HEK293T (cell line): ENCODE data around the gene SLC16A12.
"Not testable (repeated sequence)": the region's sequence is repeated elsewhere in the genome, so short reads cannot be mapped to it uniquely, and the experiment has no call there.

Experiments
- ARNT ChIP-seq: fragments of 450-650 bp; IDR thresholded peaks from 2 replicates; pipeline ENCODE4 v1.6.1; 2017; ENCODE audit warnings: mild to moderate bottlenecking
- BHLHE40 ChIP-seq: fragments of 450-650 bp; IDR thresholded peaks from 2 replicates; pipeline ENCODE4 v1.6.1; 2016; ENCODE audit warnings: mild to moderate bottlenecking, moderate library complexity, borderline replicate concordance
- CTBP1 ChIP-seq: fragments of 450-650 bp; IDR thresholded peaks from 2 replicates; pipeline ENCODE4 v1.6.1; 2016; ENCODE audit warnings: borderline replicate concordance
- ELF4 ChIP-seq: fragments of 450-650 bp; IDR thresholded peaks from 2 replicates; pipeline ENCODE4 v1.6.1; 2017; ENCODE audit warnings: antibody characterized with exemption
- FOXA1 ChIP-seq: fragments of 450-650 bp; IDR thresholded peaks from 2 replicates; pipeline ENCODE4 v1.6.1; 2016; ENCODE audit warnings: mild to moderate bottlenecking
- FOXK2 ChIP-seq: fragments of 450-650 bp; IDR thresholded peaks from 2 replicates; pipeline ENCODE4 v1.6.1; 2016; ENCODE audit warnings: mild to moderate bottlenecking
- FOXM1 ChIP-seq: fragments of 450-650 bp; IDR thresholded peaks from 2 replicates; pipeline ENCODE4 v1.6.1; 2017; ENCODE audit warnings: mild to moderate bottlenecking, borderline replicate concordance
- L3MBTL2 ChIP-seq: fragments of 450-650 bp; conservative IDR thresholded peaks from 2 replicates; pipeline ENCODE4 v1.6.1; 2016; ENCODE audit warnings: mild to moderate bottlenecking
- LEF1 ChIP-seq: fragments of 450-650 bp; IDR thresholded peaks from 2 replicates; pipeline ENCODE4 v1.6.1; 2017; ENCODE audit warnings: mild to moderate bottlenecking, borderline replicate concordance
- NFRKB ChIP-seq: fragments of 450-650 bp; IDR thresholded peaks from 2 replicates; pipeline ENCODE4 v1.6.1; 2016; ENCODE audit warnings: mild to moderate bottlenecking, moderate library complexity
- SP1 ChIP-seq: fragments of 450-650 bp; IDR thresholded peaks from 2 replicates; pipeline ENCODE4 v1.6.1; 2017
- SUZ12 ChIP-seq: fragments of 450-650 bp; IDR thresholded peaks from 2 replicates; pipeline ENCODE4 v1.6.1; 2016; ENCODE audit warnings: mild to moderate bottlenecking
- TARDBP ChIP-seq: fragments of 450-650 bp; IDR thresholded peaks from 2 replicates; pipeline ENCODE4 v1.6.1; 2016
- ZNF384 ChIP-seq: fragments of 450-650 bp; IDR thresholded peaks from 2 replicates; pipeline ENCODE4 v1.6.1; 2016

DNA sequence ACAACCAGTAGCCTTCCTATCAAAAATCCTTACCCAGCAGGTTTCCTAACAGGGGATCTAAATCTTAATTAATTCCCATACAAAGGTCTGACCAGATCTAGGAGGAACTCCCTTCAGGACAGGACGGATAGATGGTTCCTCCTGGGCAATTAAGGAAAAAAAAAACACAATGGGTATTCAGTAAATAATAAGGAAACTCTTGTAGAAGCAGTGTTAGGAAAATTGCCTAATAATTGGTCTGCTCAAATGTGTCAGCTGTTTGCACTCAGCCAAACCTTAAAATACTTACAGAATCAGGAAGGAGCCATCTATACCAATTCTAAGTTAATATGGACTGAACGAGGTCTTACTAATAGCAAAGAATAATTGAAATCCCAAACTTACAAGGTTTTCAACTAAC lies 124.3 kb downstream of the SLC16A12 start:
- TF ChIP-seq FOXK2, ZNF384, SP1, SUZ12, TARDBP, BHLHE40, LEF1, FOXA1, L3MBTL2, ARNT, FOXM1, ELF4, NFRKB, CTBP1: not testable (repeated sequence)
